HK-2 (cell line): ENCODE measurements around the gene NR4A3.
"Not testable (repeated sequence)": the region's sequence is repeated elsewhere in the genome, so short reads cannot be mapped to it uniquely, and the experiment has no call there.

ENCODE experiments used
- DNase-seq: peaks from one replicate; pipeline ENCODE4 v3.0.0-alpha.2; 2018; ENCODE audit not compliant: unreplicated experiment

NR4A3 gene

GRCh38 chr9:99821396-99822108 lies at the start of gene NR4A3:
TSS of gene NR4A3 (plus strand) at chr9:99821885. CDS start at chr9:99828043, 6,158 bp downstream.
- peak; percentile 86 for DNase-seq

GRCh38 chr9:99773468-99774138 lies 48.1 kb upstream of the NR4A3 start:
- DNase-seq = no peak

GRCh38 chr9:99778308-99778707 lies 43.4 kb upstream of the NR4A3 start:
- DNase-seq = peak; percentile 29

GRCh38 chr9:99778836-99779235 lies 42.8 kb upstream of the NR4A3 start:
- no peak for DNase-seq

- no peak for DNase-seq
Observed at GRCh38 chr9:99779277-99779676, 42.4 kb upstream of the NR4A3 start.

GRCh38 chr9:99782349-99782748 lies 39.3 kb upstream of the NR4A3 start:
- not testable (repeated sequence) for DNase-seq

- DNase-seq = no peak
Observed at GRCh38 chr9:99782962-99783718, 38.5 kb upstream of the NR4A3 start.

GRCh38 chr9:99783799-99784198 lies 37.9 kb upstream of the NR4A3 start:
- no peak for DNase-seq

GRCh38 chr9:99785010-99785590 lies 36.6 kb upstream of the NR4A3 start:
- no peak for DNase-seq

- no peak for DNase-seq
Observed at GRCh38 chr9:99787556-99787955, 34.1 kb upstream of the NR4A3 start.

GRCh38 chr9:99793528-99793927 lies 28.2 kb upstream of the NR4A3 start:
- no peak for DNase-seq

- no peak for DNase-seq
Observed at GRCh38 chr9:99796231-99796630, 25.5 kb upstream of the NR4A3 start.

GRCh38 chr9:99801775-99802174 lies 19.9 kb upstream of the NR4A3 start:
- no peak for DNase-seq

GRCh38 chr9:99803694-99804093 lies 18.0 kb upstream of the NR4A3 start:
- DNase-seq = no peak

- DNase-seq = peak; percentile 29
Observed at GRCh38 chr9:99807276-99807852, 14.3 kb upstream of the NR4A3 start.

- no peak for DNase-seq
Observed at GRCh38 chr9:99807956-99808355, 13.7 kb upstream of the NR4A3 start.

- no peak for DNase-seq
Observed at GRCh38 chr9:99808454-99808853, 13.2 kb upstream of the NR4A3 start.

- no peak for DNase-seq
Observed at GRCh38 chr9:99809586-99810319, 11.9 kb upstream of the NR4A3 start.

- no peak for DNase-seq
Observed at GRCh38 chr9:99811172-99811571, 10.5 kb upstream of the NR4A3 start.

- no peak for DNase-seq
Observed at GRCh38 chr9:99811598-99812383, 9.9 kb upstream of the NR4A3 start.
